HepG2 (cell line): ENCODE results near the gene DLG4. TPM values are rescaled to one million over a fixed set of nuclear protein-coding genes. Genes with fewer than 3 reads are reported as not detected.

Experiments
- ATAC-seq: fragments of 200-7000 bp; cut with Tn5 transposase; 3 replicates; pipeline ENCODE4 v1.9.1; 2020; ENCODE audit warnings: mild to moderate bottlenecking, moderate library complexity
- BruUV-seq: library from RNA; stranded (reverse); fragments of 400-500 nt; replicated peaks from 2 replicates; lab custom pipeline; 2021; lab: Mats Ljungman, UMichigan
- CTCF ChIA-PET: fragments of 300-600 bp; formaldehyde crosslinking; extraction: SDS; loops from one replicate; lab custom pipeline; 2021; ENCODE audit warnings: low total read pairs, inconsistent platforms, low intra/inter-chr PET ratio; lab: Yijun Ruan, JAX
- POLR2A ChIA-PET: fragments of 350-600 bp; sonication (Branson Sonifier 250); formaldehyde crosslinking; loops from one replicate; lab custom pipeline; 2020; ENCODE audit warnings: antibody characterized with exemption, inconsistent platforms; lab: Yijun Ruan, JAX
- DNase-seq: peaks from one replicate; pipeline ENCODE4 v3.0.0-alpha.2; 2015; ENCODE audit warnings: low spot score
- FAIRE-seq: peaks from 3 replicates; lab custom pipeline; 2011; peaks lifted over from hg19 to GRCh38; lab: Jason Lieb, UNC
- H2AFZ ChIP-seq: one replicate; pipeline ENCODE4 v1.6.1; 2011; ENCODE audit warnings: low read length, inconsistent platforms
- H3K27ac ChIP-seq: fragments of 300-600 bp; 3 replicates; pipeline ENCODE4 v1.8.0; 2011; ENCODE audit warnings: mixed run types, mild to moderate bottlenecking, mixed read lengths, low read length, inconsistent platforms; ENCODE audit not compliant: insufficient read depth; ENCODE audit errors: extremely low read length
- H3K27me3 ChIP-seq, 2 experiments: fragments of 200-600 bp in 1 of 2; 2 replicates in 1 of 2; 3 replicates in 1 of 2; pipeline versions ENCODE4 v1.6.0 to v1.8.0; 2011; ENCODE audit warnings: low read length in 2 of 2, mild to moderate bottlenecking in 2 of 2, moderate library complexity in 2 of 2, inconsistent platforms in 1 of 2; ENCODE audit not compliant: insufficient read depth in 2 of 2, control insufficient read depth in 1 of 2
- H3K36me3 ChIP-seq, 2 experiments: fragments of 200-600 bp in 1 of 2; replicated peaks in 1 of 2; 2 replicates in 1 of 2; 3 replicates in 1 of 2; pipeline versions ENCODE4 v1.5.1 to v1.8.0; 2011; ENCODE audit warnings: low read length in 2 of 2, inconsistent platforms in 1 of 2; ENCODE audit not compliant: insufficient read depth in 2 of 2, control insufficient read depth in 1 of 2
- H3K4me1 ChIP-seq: 2 replicates; pipeline ENCODE4 v1.5.1; 2012; ENCODE audit warnings: low read length, inconsistent platforms; ENCODE audit not compliant: insufficient read depth
- H3K4me2 ChIP-seq: 2 replicates; pipeline ENCODE4 v1.6.0; 2011; ENCODE audit warnings: low read depth, low read length, inconsistent platforms
- H3K4me3 ChIP-seq, 3 experiments: fragments of 200-600 bp in 1 of 3; sonication (generic), shearing (Covaris generic) in 1 of 3; replicated peaks in 1 of 3; 2 replicates each; pipeline ENCODE4 v1.5.1; 2011 to 2016; ENCODE audit warnings: low read length in 3 of 3, inconsistent platforms in 2 of 3, low read depth in 2 of 3, mild to moderate bottlenecking in 2 of 3, control low read depth in 1 of 3, mixed read lengths in 1 of 3; ENCODE audit not compliant: insufficient read depth in 1 of 3
- H3K79me2 ChIP-seq: one replicate; pipeline ENCODE4 v1.6.1; 2011; ENCODE audit warnings: low read length, inconsistent platforms; ENCODE audit not compliant: insufficient read depth
- H3K9ac ChIP-seq: 2 replicates; pipeline ENCODE4 v1.6.0; 2011; ENCODE audit warnings: mild to moderate bottlenecking, low read depth, low read length, inconsistent platforms; ENCODE audit not compliant: insufficient read depth
- H3K9me3 ChIP-seq: 2 replicates; pipeline ENCODE4 v1.5.1; 2012; ENCODE audit warnings: mild to moderate bottlenecking, low read length
- H4K20me1 ChIP-seq: 2 replicates; pipeline ENCODE4 v1.6.0; 2011; ENCODE audit warnings: inconsistent platforms, mild to moderate bottlenecking, low read length, moderate library complexity; ENCODE audit not compliant: insufficient read depth
- MLLT10 ChIP-seq: sonication (generic); formaldehyde crosslinking; IDR thresholded peaks from 2 replicates; pipeline ENCODE4 v1.4.0; 2020; ENCODE audit warnings: missing genetic modification reagents
- MTA1 ChIP-seq: sonication (generic); formaldehyde crosslinking; IDR thresholded peaks from 2 replicates; pipeline ENCODE4 v1.4.0; 2020; ENCODE audit warnings: missing genetic modification reagents, mild to moderate bottlenecking, borderline replicate concordance
- NFYB ChIP-seq: sonication (generic); formaldehyde crosslinking; IDR thresholded peaks from 2 replicates; pipeline ENCODE4 v1.4.0; 2020; ENCODE audit warnings: missing genetic modification reagents
- PRMT3 ChIP-seq: sonication (generic); formaldehyde crosslinking; IDR thresholded peaks from 2 replicates; pipeline ENCODE4 v1.8.1; 2022; ENCODE audit warnings: low read depth, mild to moderate bottlenecking, moderate library complexity, missing genetic modification reagents, borderline replicate concordance
- RFX5 ChIP-seq: IDR thresholded peaks from 2 replicates; pipeline ENCODE4 v1.6.1; 2011; ENCODE audit warnings: low read depth, low read length, improper control_type of control experiment
- RFXANK ChIP-seq: IDR thresholded peaks from 2 replicates; pipeline ENCODE4 v1.6.1; 2016
- RXRA ChIP-seq: sonication (generic); formaldehyde crosslinking; IDR thresholded peaks from 2 replicates; pipeline ENCODE4 v1.5.1; 2020; ENCODE audit warnings: missing genetic modification reagents
- SOX5 ChIP-seq: IDR thresholded peaks from 2 replicates; pipeline ENCODE4 v1.6.1; 2016; ENCODE audit warnings: borderline replicate concordance
- TBX2 ChIP-seq: sonication (generic); formaldehyde crosslinking; IDR thresholded peaks from 2 replicates; pipeline ENCODE4 v1.5.0; 2020; ENCODE audit warnings: missing genetic modification reagents, mild to moderate bottlenecking, borderline replicate concordance
- ZFP90 ChIP-seq: sonication (generic); formaldehyde crosslinking; IDR thresholded peaks from 2 replicates; pipeline ENCODE4 v1.8.0; 2022; ENCODE audit warnings: missing genetic modification reagents, mild to moderate bottlenecking, inconsistent platforms, borderline replicate concordance
- ZNF343 ChIP-seq: sonication (generic); formaldehyde crosslinking; IDR thresholded peaks from 2 replicates; pipeline ENCODE4 v1.4.0; 2020; ENCODE audit warnings: mild to moderate bottlenecking, missing genetic modification reagents
- ZNF605 ChIP-seq: sonication (generic); formaldehyde crosslinking; IDR thresholded peaks from 2 replicates; pipeline ENCODE4 v1.8.0; 2022; ENCODE audit warnings: mild to moderate bottlenecking, missing genetic modification reagents
- ZNF746 ChIP-seq: sonication (generic); formaldehyde crosslinking; IDR thresholded peaks from 2 replicates; pipeline ENCODE4 v1.8.0; 2022; ENCODE audit warnings: mild to moderate bottlenecking, missing genetic modification reagents
- WGBS: methylation state at CpG from one replicate; pipeline ENCODE4 v1.1.6; 2017; ENCODE audit warnings: low lambda C conversion rate; 5-methylcytosine and 5-hydroxymethylcytosine counted together
- in situ Hi-C: cut with HindIII; loops from 2 replicates; pipeline ENCODE4 v1.10.0; 2017; ENCODE audit warnings: low pct_unique_long_range_greater_than_20kb; ENCODE audit not compliant: extremely low pct_ligation_motif_present
- intact Hi-C: fragments of 100-400 bp; cut with micrococcal nuclease; formaldehyde crosslinking; loops from one replicate; pipeline ENCODE4 v1.10.0; 2022; ENCODE audit not compliant: unreplicated experiment
- polyA plus RNA-seq, 8 experiments: library from polyadenylated mRNA; depleted of rRNA in 3 of 8; stranded (reverse) in 7 of 8; unstranded in 1 of 8; fragments of >200 nt; fragmentation: Illumina TruSeq in 4 of 8; extraction: Trizol in 4 of 8; gene quantifications; 2 replicates each; pipeline versions ENCODE4 v1.2.1 to v1.2.3, GENCODE V29; 2011 to 2016; ENCODE audit warnings: low read depth in 4 of 8, missing spikeins in 1 of 8, mixed read lengths in 1 of 8; ENCODE audit not compliant: insufficient read depth in 1 of 8
- total RNA-seq, 5 experiments: library from RNA; depleted of rRNA; stranded (reverse); fragments of >200 nt; fragmentation: Illumina TruSeq; extraction: Trizol; gene quantifications; 2 replicates each; pipeline ENCODE4 v1.2.3, GENCODE V29; 2016; ENCODE audit warnings: low read depth in 1 of 5
- TF ChIP-seq, protein P1 (sequence below): sonication (generic); formaldehyde crosslinking; IDR thresholded peaks from 2 replicates; pipeline ENCODE4 v1.9.0; 2021; ENCODE audit warnings: missing genetic modification reagents, mild to moderate bottlenecking, borderline replicate concordance
- TF ChIP-seq, protein P2 (sequence below): sonication (generic); formaldehyde crosslinking; IDR thresholded peaks from 2 replicates; pipeline ENCODE4 v1.4.0; 2020; ENCODE audit warnings: missing genetic modification reagents
- TF ChIP-seq, protein P3 (sequence below): sonication (generic); formaldehyde crosslinking; IDR thresholded peaks from 2 replicates; pipeline ENCODE4 v1.8.0; 2022; ENCODE audit warnings: low read depth, missing genetic modification reagents
- TF ChIP-seq, protein P4 (sequence below): sonication (generic); formaldehyde crosslinking; IDR thresholded peaks from 2 replicates; pipeline ENCODE4 v1.5.0; 2020; ENCODE audit warnings: mild to moderate bottlenecking, missing genetic modification reagents

Gene DLG4
- total and polyA plus RNA-seq, 2 of the 13 experiments (the other 11 are each of a cell fraction or from before 2014, with no cell fraction given) = 0.71 to 4.3 TPM

DNA sequence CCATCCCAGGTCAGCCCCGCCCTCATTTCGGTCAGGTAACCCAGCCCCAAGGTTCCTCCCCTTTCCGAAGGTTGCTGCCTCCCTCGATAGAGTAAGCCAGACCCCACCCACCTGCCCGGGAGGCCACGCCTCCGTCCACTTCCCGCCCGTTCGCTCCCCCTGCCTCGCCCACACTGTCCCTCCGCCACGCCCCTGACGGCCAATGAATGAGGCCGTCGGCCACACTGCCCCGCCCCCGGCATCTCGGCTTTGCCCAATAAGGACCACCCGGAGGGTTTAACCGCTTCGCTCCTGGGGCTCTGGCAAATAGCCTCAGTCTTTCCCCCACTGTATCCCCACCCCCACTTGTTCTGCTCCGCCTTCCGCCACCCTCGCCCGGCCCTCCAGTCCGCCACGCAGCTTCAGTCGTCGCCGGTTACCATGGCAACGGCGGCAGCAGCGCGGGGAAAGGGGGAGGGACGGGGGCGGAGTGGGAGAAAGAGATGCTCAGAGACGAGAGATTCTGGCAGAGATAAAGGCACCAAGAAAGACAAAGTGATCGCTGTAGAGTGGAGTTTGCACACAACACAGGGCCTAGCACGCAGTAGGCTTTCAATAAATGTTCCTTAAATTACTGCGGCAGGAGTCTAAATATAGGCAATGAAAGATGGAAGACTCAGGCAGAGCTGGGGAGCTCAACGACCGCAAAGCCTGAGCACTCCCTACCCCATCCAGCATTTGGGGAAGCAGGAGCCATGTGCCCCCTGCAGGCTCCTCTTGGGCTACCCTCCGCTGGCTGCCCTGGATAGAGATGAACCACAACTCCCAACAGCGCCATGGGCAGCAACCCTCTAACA, 5.1 kb downstream of the DLG4 start:
- WGBS = 2% methylated on average over 32 of the region's 45 CpGs
- H3K27me3 ChIP-seq = peaks cover 0 to 4% of the 10 kb centered on the region in 2 experiments; a peak in 2 of 5 replicates
- BruUV-seq = no TSS peak
- H2AFZ ChIP-seq = no peak overlapping the region
- ATAC-seq = peak; percentile 88
- H3K4me3 ChIP-seq = peak overlapping the region; percentile 29 to 68 (median 55)
- H3K27ac ChIP-seq = peak overlapping the region; percentile 53
- no peaks in the 10 kb centered on the region for H3K9me3 ChIP-seq
- H4K20me1 ChIP-seq = no peaks in the 10 kb centered on the region
- peak; percentile 76 for FAIRE-seq
- peak; percentile 95 for DNase-seq
- H3K9ac ChIP-seq = peak overlapping the region; percentile 28
- peak overlapping the region; percentile 77 for H3K4me2 ChIP-seq
- POLR2A ChIA-PET = interaction anchor here (0.8 to 2.9 kb wide), 8 partner anchors 20 to 179 kb away, joined by 3 to 35 read pairs (median 5); partner anchors contain the start of genes ASGR1, ASGR2, DVL2 and SLC16A13
- in situ Hi-C loops = loop anchor here (5.0 kb wide), 1 partner anchor 37 kb away; the partner anchor contains the start of gene ASGR1
- intact Hi-C loops = loop anchor here (5.0 kb wide), 1 partner anchor 37 kb away; the partner anchor contains the start of gene ASGR1
- H3K36me3 ChIP-seq = no peaks in the 10 kb centered on the region
- peaks cover 56% of the 10 kb centered on the region for H3K4me1 ChIP-seq
- CTCF ChIA-PET = interaction anchor here (1.9 kb wide), 1 partner anchor 169 kb away, joined by 10 read pairs; no protein-coding TSS in a partner anchor
- H3K79me2 ChIP-seq = no peaks in the 10 kb centered on the region
- TF ChIP-seq MLLT10 (CRISPR knock-in tag) = no peak
- TF ChIP-seq MTA1 (CRISPR knock-in tag) = peak; percentile 62; the same call in 1 of the 2 replicates
- TF ChIP-seq RFXANK (CRISPR knock-in tag) = 0 out of 2 replicates have a peak, but pooled peaks have one; percentile 79
- TF ChIP-seq PRMT3 (CRISPR knock-in tag) = no peak
- peak; percentile 93 for TF ChIP-seq RFX5
- TF ChIP-seq, protein P1, sequence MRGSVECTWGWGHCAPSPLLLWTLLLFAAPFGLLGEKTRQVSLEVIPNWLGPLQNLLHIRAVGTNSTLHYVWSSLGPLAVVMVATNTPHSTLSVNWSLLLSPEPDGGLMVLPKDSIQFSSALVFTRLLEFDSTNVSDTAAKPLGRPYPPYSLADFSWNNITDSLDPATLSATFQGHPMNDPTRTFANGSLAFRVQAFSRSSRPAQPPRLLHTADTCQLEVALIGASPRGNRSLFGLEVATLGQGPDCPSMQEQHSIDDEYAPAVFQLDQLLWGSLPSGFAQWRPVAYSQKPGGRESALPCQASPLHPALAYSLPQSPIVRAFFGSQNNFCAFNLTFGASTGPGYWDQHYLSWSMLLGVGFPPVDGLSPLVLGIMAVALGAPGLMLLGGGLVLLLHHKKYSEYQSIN (CRISPR knock-in tag) = no peak
- 0 out of 2 replicates have a peak, but pooled peaks have one; percentile 46 for TF ChIP-seq ZNF343 (CRISPR knock-in tag)
- TF ChIP-seq, protein P2, sequence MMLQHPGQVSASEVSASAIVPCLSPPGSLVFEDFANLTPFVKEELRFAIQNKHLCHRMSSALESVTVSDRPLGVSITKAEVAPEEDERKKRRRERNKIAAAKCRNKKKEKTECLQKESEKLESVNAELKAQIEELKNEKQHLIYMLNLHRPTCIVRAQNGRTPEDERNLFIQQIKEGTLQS = no peak
- 0 out of 2 replicates have a peak, but pooled peaks have one; percentile 68 for TF ChIP-seq ZFP90 (CRISPR knock-in tag)
- TF ChIP-seq ZNF746 (CRISPR knock-in tag) = no peak
- TF ChIP-seq RXRA = peak; percentile 20; the same call in 1 of the 2 replicates
- TF ChIP-seq SOX5 (CRISPR knock-in tag) = 0 out of 2 replicates have a peak, but pooled peaks have one; percentile 0
- peak; percentile 28; the same call in 1 of the 2 replicates for TF ChIP-seq TBX2 (CRISPR knock-in tag)
- TF ChIP-seq, protein P3, sequence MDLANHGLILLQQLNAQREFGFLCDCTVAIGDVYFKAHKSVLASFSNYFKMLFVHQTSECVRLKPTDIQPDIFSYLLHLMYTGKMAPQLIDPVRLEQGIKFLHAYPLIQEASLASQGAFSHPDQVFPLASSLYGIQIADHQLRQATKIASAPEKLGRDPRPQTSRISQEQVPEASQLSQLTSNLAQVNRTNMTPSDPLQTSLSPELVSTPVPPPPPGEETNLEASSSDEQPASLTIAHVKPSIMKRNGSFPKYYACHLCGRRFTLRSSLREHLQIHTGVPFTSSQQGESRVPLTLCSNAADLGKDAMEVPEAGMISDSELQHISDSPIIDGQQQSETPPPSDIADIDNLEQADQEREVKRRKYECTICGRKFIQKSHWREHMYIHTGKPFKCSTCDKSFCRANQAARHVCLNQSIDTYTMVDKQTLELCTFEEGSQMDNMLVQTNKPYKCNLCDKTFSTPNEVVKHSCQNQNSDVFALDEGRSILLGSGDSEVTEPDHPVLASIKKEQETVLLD (CRISPR knock-in tag) = no peak
- TF ChIP-seq, protein P4, sequence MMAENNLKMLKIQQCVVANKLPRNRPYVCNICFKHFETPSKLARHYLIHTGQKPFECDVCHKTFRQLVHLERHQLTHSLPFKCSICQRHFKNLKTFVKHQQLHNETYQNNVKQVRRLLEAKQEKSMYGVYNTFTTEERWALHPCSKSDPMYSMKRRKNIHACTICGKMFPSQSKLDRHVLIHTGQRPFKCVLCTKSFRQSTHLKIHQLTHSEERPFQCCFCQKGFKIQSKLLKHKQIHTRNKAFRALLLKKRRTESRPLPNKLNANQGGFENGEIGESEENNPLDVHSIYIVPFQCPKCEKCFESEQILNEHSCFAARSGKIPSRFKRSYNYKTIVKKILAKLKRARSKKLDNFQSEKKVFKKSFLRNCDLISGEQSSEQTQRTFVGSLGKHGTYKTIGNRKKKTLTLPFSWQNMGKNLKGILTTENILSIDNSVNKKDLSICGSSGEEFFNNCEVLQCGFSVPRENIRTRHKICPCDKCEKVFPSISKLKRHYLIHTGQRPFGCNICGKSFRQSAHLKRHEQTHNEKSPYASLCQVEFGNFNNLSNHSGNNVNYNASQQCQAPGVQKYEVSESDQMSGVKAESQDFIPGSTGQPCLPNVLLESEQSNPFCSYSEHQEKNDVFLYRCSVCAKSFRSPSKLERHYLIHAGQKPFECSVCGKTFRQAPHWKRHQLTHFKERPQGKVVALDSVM (CRISPR knock-in tag) = no peak
- peak; percentile 87 for TF ChIP-seq ZNF605
- peak; percentile 86 for TF ChIP-seq NFYB
